Activated T-helper 1 cell treated with anti-CD3 and anti-CD28 coated beads, Interleukin-2, amount 50 U/mL, for 16 hours (primary cell): ENCODE data around the gene PDE11A.

Source experiments
- DNase-seq, 2 donors: peaks; one replicate each; pipeline ENCODE4 v3.0.0-alpha.2; 2020; ENCODE audit warnings: low read depth in 1 of 2, low spot score in 1 of 2

PDE11A gene

DNA sequence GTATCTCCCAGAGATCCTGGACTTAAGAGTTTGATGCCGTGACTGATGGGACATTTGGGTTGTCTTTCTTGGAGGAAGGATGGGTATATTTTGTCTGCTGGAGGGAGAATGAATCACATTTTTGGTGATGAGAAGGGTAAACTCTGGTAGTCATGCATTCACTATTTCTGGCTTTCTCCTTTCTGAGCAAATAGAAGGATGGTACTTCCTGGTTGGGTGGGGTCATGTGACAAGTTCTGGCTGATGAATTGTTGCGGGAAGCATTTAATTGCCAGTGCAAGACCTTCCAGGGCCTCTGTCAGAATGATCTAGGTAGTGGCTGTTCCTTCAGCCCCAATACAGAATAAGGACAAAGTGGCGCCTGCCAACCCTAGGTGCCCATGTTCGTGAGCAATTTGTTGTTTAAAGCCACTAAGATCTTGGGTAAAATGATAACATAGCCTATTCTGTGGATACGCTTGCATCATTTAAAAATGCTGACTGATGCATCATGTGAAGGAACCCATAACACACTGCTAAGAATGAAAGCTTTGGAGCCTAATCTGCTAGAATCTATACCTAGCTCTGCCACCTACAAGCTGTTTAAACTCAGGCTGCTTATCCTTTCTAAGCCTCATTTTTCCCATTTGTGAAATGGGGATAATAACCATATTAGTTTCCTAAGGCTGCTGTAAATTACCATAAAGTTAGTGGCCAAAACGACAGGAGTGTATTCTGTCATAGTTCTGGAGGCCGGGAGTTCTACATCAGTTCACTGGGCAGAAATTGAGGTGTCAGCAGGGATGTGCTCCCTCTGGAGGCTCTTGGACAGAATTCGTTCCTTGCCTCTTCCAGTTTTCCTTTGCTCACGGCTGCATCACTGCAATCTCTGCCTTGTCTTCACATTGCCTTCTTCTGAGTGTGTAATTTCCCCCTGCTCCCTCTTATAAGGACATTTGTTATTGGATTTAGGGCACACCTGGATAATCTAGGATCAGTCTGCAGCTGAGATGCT lies 398.7 kb downstream of the PDE11A start:
- no peak for DNase-seq

DNA sequence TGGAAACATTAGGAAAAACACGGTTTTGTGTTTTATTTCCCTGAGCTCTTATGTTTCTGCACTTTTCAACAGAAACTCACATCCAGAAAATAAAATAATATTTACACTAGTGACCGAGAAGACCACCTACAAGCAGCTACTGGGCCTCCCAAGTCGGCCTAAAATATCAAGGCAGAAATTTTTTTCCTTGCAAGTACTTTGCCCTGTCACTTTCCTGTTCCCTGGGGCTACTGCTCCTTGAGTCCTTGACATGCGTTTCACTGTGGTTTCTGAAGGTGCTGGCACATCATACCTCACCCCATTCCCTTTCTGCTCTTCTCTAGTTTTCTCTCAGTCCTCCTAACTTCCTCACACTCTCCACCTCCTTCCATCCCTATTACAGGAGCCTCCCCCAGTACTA lies 400.9 kb downstream of the PDE11A start:
- no peak for DNase-seq

DNA sequence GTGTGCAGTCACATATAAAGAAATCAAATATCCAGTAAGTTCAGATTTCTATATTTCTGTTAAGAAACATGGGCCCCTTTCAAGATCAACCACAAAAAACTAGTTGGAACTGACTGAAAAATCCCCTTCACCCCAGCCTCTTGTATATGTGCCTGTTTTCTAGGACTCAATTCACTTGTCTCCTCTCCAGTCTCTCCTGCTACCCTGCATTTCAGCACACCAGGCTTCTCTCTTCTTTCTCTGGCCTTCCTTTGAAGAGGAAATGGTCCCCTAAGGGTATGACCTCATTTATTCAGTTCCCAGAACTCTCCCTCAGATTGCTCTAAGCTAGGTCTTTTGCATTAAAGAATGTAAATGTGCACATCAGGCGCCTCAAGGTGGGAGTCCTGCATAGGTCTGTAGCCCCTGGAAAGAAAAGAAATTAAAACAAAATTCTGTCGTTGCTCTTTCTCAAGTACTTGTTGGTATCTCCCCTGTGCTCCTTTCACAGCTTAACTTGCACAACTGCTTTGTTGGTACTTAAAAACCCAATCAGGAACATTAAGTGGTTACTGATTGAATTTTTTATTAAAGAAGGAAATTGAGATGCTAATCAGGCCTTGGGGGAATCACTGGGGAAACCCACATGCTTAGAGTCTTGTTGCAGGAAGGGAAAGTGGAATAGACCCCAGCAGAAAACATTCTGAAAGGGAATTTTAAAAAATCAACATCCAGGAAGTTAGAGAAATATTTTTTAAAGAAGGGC lies 401.6 kb downstream of the PDE11A start:
- DNase-seq: no peak

- no peak for DNase-seq
Observed at GRCh38 chr2:177669625-177670330, 402.8 kb downstream of the PDE11A start.

GRCh38 chr2:177669201-177669600 lies 403.4 kb downstream of the PDE11A start:
- no peak for DNase-seq

DNA sequence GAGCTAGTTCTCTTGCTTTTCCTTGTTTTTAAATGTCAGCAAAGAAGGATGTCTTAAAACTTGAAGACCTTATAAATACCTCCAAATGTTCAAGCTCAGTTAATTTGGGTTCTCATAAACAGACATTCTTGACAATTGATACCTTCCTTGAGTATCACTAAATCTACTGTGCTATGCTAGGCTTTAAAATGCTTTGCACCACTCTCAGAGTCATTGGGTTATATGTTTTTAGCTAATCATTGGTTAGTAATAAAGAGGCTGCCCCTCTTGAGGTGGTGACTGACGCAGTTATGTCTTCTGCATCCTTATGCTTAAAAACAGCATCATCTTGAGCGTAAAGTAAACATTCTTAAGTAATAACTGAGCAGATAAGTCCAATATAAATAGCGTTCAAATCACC lies 404.0 kb downstream of the PDE11A start:
- no peak for DNase-seq

- no peak for DNase-seq
Observed at GRCh38 chr2:177667626-177668025, 405.0 kb downstream of the PDE11A start.

- DNase-seq: no peak
Observed at GRCh38 chr2:177666408-177666807, 406.2 kb downstream of the PDE11A start.

- no peak for DNase-seq
Observed at GRCh38 chr2:177665948-177666347, 406.6 kb downstream of the PDE11A start.

DNA sequence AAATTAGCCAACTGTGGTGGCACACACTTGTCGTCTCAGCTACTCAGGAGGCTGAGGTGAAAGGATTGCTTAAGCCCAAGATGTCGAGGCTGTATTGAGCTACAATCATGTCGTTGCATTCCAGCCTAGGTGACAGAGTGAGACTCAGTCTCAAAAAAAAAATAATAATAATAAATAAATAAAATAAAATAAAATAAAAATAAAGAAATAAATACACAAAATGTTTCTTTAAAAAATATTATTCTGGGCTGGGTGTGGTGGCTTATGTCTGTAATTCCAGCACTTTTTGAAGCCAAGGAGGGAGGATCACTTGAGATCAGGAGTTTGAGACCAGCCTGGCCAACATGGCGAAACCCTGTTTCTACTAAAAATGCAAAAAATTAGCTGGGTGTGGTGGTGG lies 407.2 kb downstream of the PDE11A start:
- no peak for DNase-seq

DNA sequence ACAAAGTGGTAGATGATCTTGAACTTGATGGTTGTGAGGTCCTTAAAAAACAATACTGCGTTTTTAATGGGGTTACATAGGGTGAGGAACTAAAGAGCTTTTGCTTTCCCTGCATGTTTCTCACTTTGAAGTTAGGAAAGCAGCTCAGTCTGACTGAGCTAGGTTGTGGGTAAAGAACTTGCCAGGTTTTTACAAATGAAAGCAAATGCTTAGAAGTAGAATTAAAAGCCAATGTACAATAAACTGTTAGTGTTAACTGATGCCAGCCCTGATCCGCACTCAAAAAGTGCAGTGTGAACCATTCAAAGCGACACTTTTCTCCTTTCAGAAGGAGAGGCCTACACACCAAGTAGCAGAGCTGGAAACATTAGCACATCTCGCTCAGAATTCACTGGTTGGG lies 409.7 kb downstream of the PDE11A start:
- no peak for DNase-seq

DNA sequence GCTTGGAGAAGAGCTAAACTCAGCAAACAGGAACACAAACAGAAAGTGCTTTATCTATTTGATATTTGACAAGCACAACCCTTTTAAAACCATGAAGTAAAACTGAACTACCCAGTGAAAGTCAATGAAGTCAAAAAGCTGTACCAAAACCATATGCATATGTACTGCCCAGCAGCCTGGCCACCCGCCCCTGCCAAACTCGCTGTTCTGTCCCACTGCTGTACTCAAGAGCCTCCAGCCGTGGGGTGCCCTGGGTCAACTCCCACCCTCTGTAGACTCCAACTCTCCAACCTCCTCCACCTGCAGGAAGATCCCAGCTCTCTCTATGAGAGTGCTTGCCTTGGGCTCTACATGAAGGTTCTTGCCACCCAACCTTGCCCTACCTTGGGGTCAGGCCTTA lies 411.8 kb downstream of the PDE11A start:
- no peak for DNase-seq

DNA sequence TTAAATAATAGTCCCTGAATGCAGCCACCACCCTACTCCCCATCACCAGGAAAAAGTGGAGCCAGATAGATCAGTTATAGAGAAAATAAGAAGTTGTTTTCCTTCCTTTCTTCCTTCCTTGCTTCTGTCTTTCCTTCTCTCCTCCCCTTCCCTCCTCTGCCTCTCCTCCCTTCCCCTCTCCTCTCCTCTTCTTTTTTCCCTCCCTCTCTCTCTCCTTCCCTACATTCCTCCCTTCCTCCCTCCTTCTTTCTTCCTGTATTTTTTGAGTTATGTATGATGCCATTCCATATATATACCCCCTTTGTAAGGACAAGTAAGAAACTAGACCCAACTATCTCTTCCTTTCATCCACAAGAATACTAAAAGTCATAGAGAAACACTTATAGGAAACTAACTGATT lies 414.3 kb downstream of the PDE11A start:
- DNase-seq: no peak

- DNase-seq: no peak
Observed at GRCh38 chr2:177651833-177652232, 420.7 kb downstream of the PDE11A start.

- DNase-seq: no peak
Observed at GRCh38 chr2:177649568-177650518, 422.7 kb downstream of the PDE11A start.

DNA sequence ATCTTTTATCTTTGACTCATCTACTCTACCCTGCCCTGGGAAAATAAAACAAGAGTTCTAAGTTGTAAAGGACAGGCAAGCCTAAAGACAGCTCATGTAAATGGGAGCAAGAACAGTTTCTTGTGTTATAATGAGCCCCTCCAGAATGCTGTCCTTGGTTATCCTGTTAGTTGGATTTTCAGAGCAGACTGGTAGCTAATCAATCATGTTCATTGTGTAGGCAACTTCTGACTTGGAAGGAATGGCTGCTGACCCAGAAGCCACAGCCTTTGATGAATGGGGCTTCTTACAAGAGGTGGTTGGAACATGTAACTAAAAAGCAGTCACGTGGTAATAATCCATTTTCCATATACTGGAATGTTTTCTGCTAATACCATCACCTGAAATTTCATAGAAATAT lies 425.8 kb downstream of the PDE11A start:
- no peak for DNase-seq

- no peak for DNase-seq
Observed at GRCh38 chr2:177646241-177646640, 426.3 kb downstream of the PDE11A start.

DNA sequence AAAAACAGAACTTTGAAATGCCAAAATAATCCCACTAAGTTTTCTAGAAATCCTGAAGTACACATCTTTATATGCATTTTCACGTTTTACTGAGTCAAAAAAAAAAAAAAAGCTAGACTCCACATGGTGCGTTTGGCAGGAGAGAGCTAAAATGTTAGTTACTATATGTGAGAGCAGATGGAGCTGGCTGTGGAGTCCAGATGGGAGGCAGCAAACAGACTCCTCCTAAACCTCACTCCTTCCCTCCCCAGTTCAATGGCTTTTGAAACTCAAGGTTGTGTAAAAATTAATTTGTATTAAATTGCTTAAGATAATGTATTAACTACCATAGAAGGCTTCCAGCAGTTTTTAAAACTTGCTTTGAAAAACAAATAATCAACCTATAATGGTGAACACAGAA lies 431.2 kb downstream of the PDE11A start:
- no peak for DNase-seq

DNA sequence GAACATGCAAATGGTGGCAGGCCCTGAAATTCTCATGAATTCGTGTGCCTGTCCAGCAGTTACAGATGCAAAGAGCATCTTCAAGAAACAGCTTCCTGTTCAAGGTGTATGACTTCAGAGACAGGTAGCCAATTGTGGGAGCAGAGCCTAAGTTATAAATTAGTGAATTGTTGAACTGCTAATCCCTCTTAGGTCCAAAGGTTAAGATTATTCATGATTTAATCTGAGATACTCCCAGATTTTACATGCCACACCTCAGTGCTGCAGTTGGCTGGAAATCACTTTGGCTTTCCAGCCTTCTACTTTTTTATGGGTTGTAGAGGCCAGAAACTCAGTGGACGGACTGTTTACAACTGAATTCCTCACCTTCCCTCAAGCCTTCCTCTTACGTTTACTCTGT lies 432.2 kb downstream of the PDE11A start:
- DNase-seq: no peak

DNA sequence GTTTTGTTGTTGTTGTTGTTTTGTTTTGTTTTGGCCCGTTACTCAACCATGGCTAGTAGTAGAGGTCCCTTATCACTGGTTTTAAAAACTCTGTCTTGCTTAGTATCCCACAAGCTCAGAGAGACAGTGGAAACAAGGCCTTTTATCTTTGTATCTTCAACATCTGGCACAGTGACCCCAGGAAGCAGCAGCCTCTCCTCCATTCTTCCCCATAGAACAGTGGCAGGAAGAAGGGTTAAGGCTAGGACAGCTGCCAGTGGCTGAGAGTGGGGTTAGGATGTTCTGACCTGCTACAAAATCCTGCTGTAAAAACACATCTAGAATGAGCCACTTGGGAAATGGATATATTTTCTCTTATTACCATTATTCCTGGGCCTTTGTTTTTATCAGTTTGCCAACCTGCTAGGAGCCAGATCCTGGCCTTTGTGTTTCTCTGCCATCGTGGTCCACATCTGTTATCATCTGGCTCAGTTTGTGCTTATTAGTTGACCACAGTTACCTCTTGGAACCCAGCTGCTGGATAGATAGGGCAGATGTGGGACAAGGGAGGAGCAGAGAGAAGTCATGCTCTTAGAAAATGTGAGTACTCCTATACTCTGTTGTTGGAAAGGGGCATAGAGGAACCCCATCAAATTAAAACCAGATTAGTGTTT lies 433.2 kb downstream of the PDE11A start:
- no peak for DNase-seq
